ENCODE results near the gene PM20D1.

Gene PM20D1

GRCh38 chr1:205852969-205853368 lies 3.0 kb upstream of the PM20D1 start:
- H3K4me3 ChIP-seq (ENCODE audit: low read depth, low read length): no peak overlapping the region
- no peak for TF ChIP-seq CTCF (IDR thresholded peaks at IDR 0.05; ENCODE audit: low read depth, low read length)

- no peak overlapping the region for H3K4me3 ChIP-seq (ENCODE audit: low read depth, low read length)
- TF ChIP-seq CTCF (IDR thresholded peaks at IDR 0.05; ENCODE audit: low read depth, low read length): no peak
These were observed 2.1 kb upstream of the PM20D1 start for GRCh38 chr1:205851993-205852392.

GRCh38 chr1:205843036-205843859 lies 6.7 kb downstream of the PM20D1 start:
- no peak overlapping the region for H3K4me3 ChIP-seq (ENCODE audit: low read depth, low read length)

GRCh38 chr1:205842229-205842628 lies 7.7 kb downstream of the PM20D1 start:
- no peak for TF ChIP-seq CTCF (IDR thresholded peaks at IDR 0.05; ENCODE audit: low read depth, low read length)
- no peak overlapping the region for H3K4me3 ChIP-seq (ENCODE audit: low read depth, low read length)

More at GRCh38 chr1:205843036-205843859, 6.7 kb downstream of the PM20D1 start:
- TF ChIP-seq CTCF (IDR thresholded peaks at IDR 0.05; ENCODE audit: low read depth, low read length): no peak

GRCh38 chr1:205840146-205840923 lies 9.6 kb downstream of the PM20D1 start:
- no peak overlapping the region for H3K4me3 ChIP-seq (ENCODE audit: low read depth, low read length)
- TF ChIP-seq CTCF (IDR thresholded peaks at IDR 0.05; ENCODE audit: low read depth, low read length): no peak

- TF ChIP-seq CTCF (IDR thresholded peaks at IDR 0.05; ENCODE audit: low read depth, low read length): no peak
These were observed 12.5 kb downstream of the PM20D1 start for GRCh38 chr1:205837382-205837970.

More at GRCh38 chr1:205837382-205837970, 12.5 kb downstream of the PM20D1 start:
- no peak overlapping the region for H3K4me3 ChIP-seq (ENCODE audit: low read depth, low read length)

All from WI38 (cell line).